GM23338 (cell line): ENCODE measurements around the gene ETV6. TPM values are rescaled to one million over a fixed set of nuclear protein-coding genes. Genes with fewer than 3 reads are reported as not detected.

Experiments
- ATAC-seq: fragments of 200-7000 bp; cut with Tn5 transposase; 3 replicates; pipeline ENCODE4 v1.9.1; 2020
- DNase-seq: peaks from one replicate; pipeline ENCODE4 v3.0.0-alpha.2; 2015; ENCODE audit warnings: low spot score
- H2AFZ ChIP-seq: fragments of 200-600 bp; sonication (generic); 2 replicates; pipeline ENCODE4 v1.8.0; 2016; ENCODE audit warnings: antibody characterized with exemption, mild to moderate bottlenecking, moderate library complexity
- H3F3A ChIP-seq: fragments of 200-600 bp; sonication (generic); replicated peaks from 2 replicates; pipeline ENCODE4 v1.8.0; 2017; ENCODE audit warnings: antibody characterized with exemption, mixed run types, low read depth
- H3K27ac ChIP-seq: fragments of 200-600 bp; sonication (generic); 2 replicates; pipeline ENCODE4 v1.6.1; 2016; ENCODE audit warnings: low read depth
- H3K27me3 ChIP-seq: fragments of 200-600 bp; sonication (generic); 2 replicates; pipeline ENCODE4 v1.8.0; 2016; ENCODE audit warnings: mild to moderate bottlenecking, mixed run types, moderate library complexity; ENCODE audit not compliant: insufficient read depth
- H3K36me3 ChIP-seq: fragments of 200-600 bp; sonication (generic); 2 replicates; pipeline ENCODE4 v1.8.0; 2016; ENCODE audit warnings: mild to moderate bottlenecking; ENCODE audit not compliant: insufficient read depth
- H3K4me1 ChIP-seq: fragments of 200-600 bp; sonication (generic); 2 replicates; pipeline ENCODE4 v1.8.0; 2016; ENCODE audit warnings: mild to moderate bottlenecking, moderate library complexity; ENCODE audit not compliant: insufficient read depth
- H3K4me2 ChIP-seq: fragments of 200-600 bp; sonication (generic); 2 replicates; pipeline ENCODE4 v1.7.1; 2017; ENCODE audit warnings: mixed run types
- H3K4me3 ChIP-seq: fragments of 200-600 bp; sonication (generic); 2 replicates; pipeline ENCODE4 v1.6.1; 2016; ENCODE audit warnings: mixed run types
- H3K79me2 ChIP-seq: fragments of 200-600 bp; sonication (generic); replicated peaks from 2 replicates; pipeline ENCODE4 v1.8.0; 2017; ENCODE audit warnings: mild to moderate bottlenecking; ENCODE audit not compliant: insufficient read depth
- H3K9me2 ChIP-seq: fragments of 200-600 bp; sonication (generic); 2 replicates; pipeline ENCODE4 v1.8.0; 2017; ENCODE audit not compliant: insufficient read depth
- H4K20me1 ChIP-seq: fragments of 200-600 bp; sonication (generic); replicated peaks from 2 replicates; pipeline ENCODE4 v1.8.0; 2017; ENCODE audit warnings: mild to moderate bottlenecking; ENCODE audit not compliant: insufficient read depth
- H3K27ac Mint-ChIP-seq: 2 replicates; pipeline ENCODE4 v1.8.0; 2020; ENCODE audit warnings: inconsistent platforms, mild to moderate bottlenecking, moderate library complexity, mixed read lengths
- H3K27me3 Mint-ChIP-seq: 3 replicates; pipeline ENCODE4 v1.8.0; 2022; ENCODE audit warnings: low read depth, mild to moderate bottlenecking, moderate library complexity, mixed read lengths, inconsistent platforms; ENCODE audit not compliant: insufficient read depth, poor library complexity
- H3K36me3 Mint-ChIP-seq: 3 replicates; pipeline ENCODE4 v1.8.0; 2021; ENCODE audit warnings: low read depth, mild to moderate bottlenecking, inconsistent platforms, moderate library complexity, mixed read lengths
- H3K4me1 Mint-ChIP-seq: 3 replicates; pipeline ENCODE4 v1.8.0; 2020; ENCODE audit warnings: mild to moderate bottlenecking, inconsistent platforms, mixed read lengths
- H3K4me3 Mint-ChIP-seq: 3 replicates; pipeline ENCODE4 v1.8.0; 2021; ENCODE audit warnings: moderate library complexity, mild to moderate bottlenecking, inconsistent platforms, mixed read lengths
- H3K9me3 Mint-ChIP-seq: 3 replicates; pipeline ENCODE4 v1.8.0; 2020; ENCODE audit warnings: moderate library complexity, mild to moderate bottlenecking, inconsistent platforms, mixed read lengths
- CREB1 ChIP-seq: fragments of 250-450 bp; sonication (Bioruptor Pico); IDR thresholded peaks from 2 replicates; pipeline ENCODE4 v1.5.0; 2020; ENCODE audit warnings: low read depth, mild to moderate bottlenecking, moderate library complexity
- ETS1 ChIP-seq: IDR thresholded peaks from 2 replicates; pipeline ENCODE4 v1.6.1; 2016; ENCODE audit warnings: antibody characterized with exemption
- EZH2 ChIP-seq: fragments of 200-600 bp; sonication (generic); IDR thresholded peaks from one replicate; pipeline ENCODE4 v1.8.0; 2017; ENCODE audit warnings: antibody characterized with exemption, mild to moderate bottlenecking, low read depth; ENCODE audit not compliant: unreplicated experiment
- EZH2phosphoT487 ChIP-seq: fragments of 200-600 bp; sonication (generic); IDR thresholded peaks from one replicate; pipeline ENCODE4 v1.8.1; 2018; ENCODE audit warnings: antibody characterized with exemption; ENCODE audit not compliant: unreplicated experiment
- JUNB ChIP-seq: IDR thresholded peaks from one replicate; pipeline ENCODE4 v1.6.1; 2016; ENCODE audit warnings: antibody characterized with exemption; ENCODE audit not compliant: unreplicated experiment
- NANOG ChIP-seq: IDR thresholded peaks from 2 replicates; pipeline ENCODE4 v1.6.1; 2016; ENCODE audit warnings: antibody characterized with exemption, borderline replicate concordance
- POLR2AphosphoS5 ChIP-seq: IDR thresholded peaks from 2 replicates; pipeline ENCODE4 v1.6.1; 2016; ENCODE audit warnings: antibody characterized with exemption, low read depth
- REST ChIP-seq: IDR thresholded peaks from one replicate; pipeline ENCODE4 v1.6.1; 2018; ENCODE audit warnings: antibody characterized with exemption; ENCODE audit not compliant: unreplicated experiment
- STAT1 ChIP-seq: IDR thresholded peaks from one replicate; pipeline ENCODE4 v1.6.1; 2016; ENCODE audit warnings: antibody characterized with exemption; ENCODE audit not compliant: unreplicated experiment
- ZNF114 ChIP-seq: fragments of 250-450 bp; sonication (Bioruptor Pico); IDR thresholded peaks from 2 replicates; pipeline ENCODE4 v1.5.0; 2020; ENCODE audit warnings: mild to moderate bottlenecking, moderate library complexity
- ZNF331 ChIP-seq: fragments of 250-450 bp; sonication (Bioruptor Pico); IDR thresholded peaks from 2 replicates; pipeline ENCODE4 v1.5.0; 2020; ENCODE audit warnings: low read depth, mild to moderate bottlenecking, moderate library complexity
- ZNF462 ChIP-seq: fragments of 250-450 bp; sonication (Bioruptor Pico); IDR thresholded peaks from 2 replicates; pipeline ENCODE4 v1.5.0; 2020; ENCODE audit warnings: mild to moderate bottlenecking, moderate library complexity
- polyA plus RNA-seq: library from polyadenylated mRNA; unstranded; fragments of >200 nt; fragmentation: Nextera tagmentation; extraction: Ambion mirVana; gene quantifications from 2 replicates; pipeline ENCODE4 v1.2.1, GENCODE V29; 2016
- total RNA-seq: library from RNA; depleted of rRNA; stranded (reverse); fragments of >200 nt; shearing (Covaris generic); gene quantifications from 2 replicates; pipeline ENCODE4 v1.2.3, GENCODE V29; 2014
- TF ChIP-seq, protein P1 (sequence below), 2 experiments: fragments of 200-600 bp in 1 of 2; sonication (generic) in 1 of 2; conservative IDR thresholded peaks; 2 replicates each; pipeline versions ENCODE4 v1.5.1 to v1.6.1; 2016 to 2017; ENCODE audit warnings: antibody characterized with exemption in 2 of 2, low read depth in 2 of 2, mild to moderate bottlenecking in 2 of 2, moderate library complexity in 1 of 2

Gene ETV6
- total and polyA plus RNA-seq, 2 experiments from 2014 or later = 7.5 to 15.1 TPM

DNA sequence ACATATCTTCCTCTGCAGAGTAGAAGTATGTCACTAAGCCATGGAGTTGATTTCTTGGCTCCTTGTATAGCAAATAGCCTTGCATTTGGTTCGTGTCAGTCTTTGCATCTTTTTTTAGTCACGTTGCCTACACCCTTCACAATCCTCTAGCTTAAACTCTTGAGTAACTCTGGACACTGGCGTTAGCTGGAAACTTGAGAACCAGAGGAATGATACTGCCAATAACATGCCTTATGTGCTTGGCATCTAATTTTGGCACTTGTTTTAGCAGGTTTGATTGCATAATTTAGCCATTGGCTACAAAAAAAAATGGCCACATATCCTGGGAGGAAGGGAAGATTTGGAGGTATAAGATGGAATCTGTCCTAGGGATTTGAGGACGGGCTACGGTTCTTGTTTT, 136.2 kb downstream of the ETV6 start:
- H3K36me3 Mint-ChIP-seq = no peaks in the 10 kb centered on the region
- no peak overlapping the region for H3K4me3 Mint-ChIP-seq
- Histone ChIP-seq H3K4me3 (no peak overlapping the region), H3K4me1 (peaks cover 15% of the 10 kb centered on the region), H2AFZ (no peak overlapping the region), H3K4me2 (no peak overlapping the region), H3F3A (no peaks in the 10 kb centered on the region), H3K36me3 (no peaks in the 10 kb centered on the region), H3K79me2 (peaks cover 12% of the 10 kb centered on the region; the same call in 1 of the 2 replicates), H3K27me3 (no peaks in the 10 kb centered on the region), H3K9me2 (no peaks in the 10 kb centered on the region), H3K27ac (no peak overlapping the region), H4K20me1 (no peaks in the 10 kb centered on the region)
- peaks cover 32% of the 10 kb centered on the region for H3K4me1 Mint-ChIP-seq
- H3K9me3 Mint-ChIP-seq = no peaks in the 10 kb centered on the region
- no peak overlapping the region for H3K27ac Mint-ChIP-seq
- TF ChIP-seq JUNB (no peak), EZH2phosphoT487 (no peak), POLR2AphosphoS5 (no peak), ZNF331 (CRISPR knock-in tag) (no peak), CREB1 (no peak), STAT1 (no peak), ZNF462 (no peak), EZH2 (no peak), REST (no peak), NANOG (no peak), ZNF114 (CRISPR knock-in tag) (no peak), ETS1 (no peak)
- TF ChIP-seq, protein P1, sequence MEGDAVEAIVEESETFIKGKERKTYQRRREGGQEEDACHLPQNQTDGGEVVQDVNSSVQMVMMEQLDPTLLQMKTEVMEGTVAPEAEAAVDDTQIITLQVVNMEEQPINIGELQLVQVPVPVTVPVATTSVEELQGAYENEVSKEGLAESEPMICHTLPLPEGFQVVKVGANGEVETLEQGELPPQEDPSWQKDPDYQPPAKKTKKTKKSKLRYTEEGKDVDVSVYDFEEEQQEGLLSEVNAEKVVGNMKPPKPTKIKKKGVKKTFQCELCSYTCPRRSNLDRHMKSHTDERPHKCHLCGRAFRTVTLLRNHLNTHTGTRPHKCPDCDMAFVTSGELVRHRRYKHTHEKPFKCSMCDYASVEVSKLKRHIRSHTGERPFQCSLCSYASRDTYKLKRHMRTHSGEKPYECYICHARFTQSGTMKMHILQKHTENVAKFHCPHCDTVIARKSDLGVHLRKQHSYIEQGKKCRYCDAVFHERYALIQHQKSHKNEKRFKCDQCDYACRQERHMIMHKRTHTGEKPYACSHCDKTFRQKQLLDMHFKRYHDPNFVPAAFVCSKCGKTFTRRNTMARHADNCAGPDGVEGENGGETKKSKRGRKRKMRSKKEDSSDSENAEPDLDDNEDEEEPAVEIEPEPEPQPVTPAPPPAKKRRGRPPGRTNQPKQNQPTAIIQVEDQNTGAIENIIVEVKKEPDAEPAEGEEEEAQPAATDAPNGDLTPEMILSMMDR (conservative IDR thresholded peaks at IDR 0.05; ENCODE audit: low read depth in 2 of 2) = no peak
- H3K27me3 Mint-ChIP-seq = no peaks in the 10 kb centered on the region
- DNase-seq (no peak), ATAC-seq (no peak)
